ENCODE results near the gene EXOC6B. TPM values are rescaled to one million over a fixed set of nuclear protein-coding genes. Genes with fewer than 3 reads are reported as not detected.

EXOC6B gene
- total RNA-seq, 1 donor from 2014 or later: 32.4 TPM

DNA sequence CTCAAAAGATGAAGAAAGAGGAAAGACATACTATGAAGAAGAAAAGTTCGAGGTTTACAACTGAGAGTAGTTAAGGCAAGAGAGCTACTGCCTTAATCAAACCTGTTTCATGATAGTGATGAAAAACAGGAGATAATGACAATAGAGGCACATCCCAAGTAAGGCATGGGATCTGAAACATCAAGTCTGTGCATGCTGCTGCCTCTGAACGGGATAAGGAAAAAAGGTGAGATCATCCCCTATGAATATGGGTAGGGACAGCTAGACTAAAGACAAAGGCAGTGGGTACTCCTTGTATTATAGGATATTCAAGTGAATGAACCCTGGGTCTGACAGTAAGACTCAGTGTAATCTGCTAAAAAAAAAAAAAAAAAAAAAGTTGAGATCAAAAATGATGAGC is 3.0 kb downstream of the EXOC6B start:
- no peak for DNase-seq (ENCODE audit: low spot score in 2 of 2)
- H3K4me3 ChIP-seq: no peak overlapping the region
- H3K27ac ChIP-seq: no peak overlapping the region
- no peaks in the 10 kb centered on the region for H3K9me3 ChIP-seq
- TF ChIP-seq, protein P1, sequence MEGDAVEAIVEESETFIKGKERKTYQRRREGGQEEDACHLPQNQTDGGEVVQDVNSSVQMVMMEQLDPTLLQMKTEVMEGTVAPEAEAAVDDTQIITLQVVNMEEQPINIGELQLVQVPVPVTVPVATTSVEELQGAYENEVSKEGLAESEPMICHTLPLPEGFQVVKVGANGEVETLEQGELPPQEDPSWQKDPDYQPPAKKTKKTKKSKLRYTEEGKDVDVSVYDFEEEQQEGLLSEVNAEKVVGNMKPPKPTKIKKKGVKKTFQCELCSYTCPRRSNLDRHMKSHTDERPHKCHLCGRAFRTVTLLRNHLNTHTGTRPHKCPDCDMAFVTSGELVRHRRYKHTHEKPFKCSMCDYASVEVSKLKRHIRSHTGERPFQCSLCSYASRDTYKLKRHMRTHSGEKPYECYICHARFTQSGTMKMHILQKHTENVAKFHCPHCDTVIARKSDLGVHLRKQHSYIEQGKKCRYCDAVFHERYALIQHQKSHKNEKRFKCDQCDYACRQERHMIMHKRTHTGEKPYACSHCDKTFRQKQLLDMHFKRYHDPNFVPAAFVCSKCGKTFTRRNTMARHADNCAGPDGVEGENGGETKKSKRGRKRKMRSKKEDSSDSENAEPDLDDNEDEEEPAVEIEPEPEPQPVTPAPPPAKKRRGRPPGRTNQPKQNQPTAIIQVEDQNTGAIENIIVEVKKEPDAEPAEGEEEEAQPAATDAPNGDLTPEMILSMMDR (IDR thresholded peaks at IDR 0.05): no peak
- no peaks in the 10 kb centered on the region for H3K36me3 ChIP-seq
- peaks cover 0 to 4% of the 10 kb centered on the region in 2 donors for H3K4me1 ChIP-seq
- intact Hi-C loops (cut with DNase I): loop anchor here (10.0 kb wide), 2 partner anchors 48 to 392 kb away; partner anchors contain the start of gene SMYD5
- H3K27me3 ChIP-seq: no peaks in the 10 kb centered on the region

DNA sequence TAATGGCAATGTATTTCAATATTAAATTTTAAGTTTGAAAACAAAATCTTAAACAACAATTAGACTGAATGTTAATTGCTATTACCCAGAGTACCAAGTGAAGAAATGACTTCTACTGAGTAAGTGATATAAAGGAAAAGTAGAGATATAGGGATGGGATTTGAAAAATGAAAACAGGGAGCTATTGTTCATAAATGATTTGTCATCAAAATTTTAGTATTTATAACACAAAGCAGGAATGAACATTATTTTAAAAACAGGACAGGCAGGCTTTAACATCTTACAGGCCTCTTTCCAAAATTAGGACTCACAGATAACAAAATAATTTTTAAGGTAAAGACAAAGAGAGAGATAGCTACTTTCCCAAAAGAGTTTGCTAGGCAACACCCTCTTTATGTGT is 3.9 kb downstream of the EXOC6B start:
- Histone ChIP-seq H3K9me3 (no peaks in the 10 kb centered on the region), H3K36me3 (no peaks in the 10 kb centered on the region), H3K4me3 (no peak overlapping the region), H3K27me3 (no peaks in the 10 kb centered on the region), H3K4me1 (peaks cover 0 to 4% of the 10 kb centered on the region in 2 donors), H3K27ac (no peak overlapping the region)
- intact Hi-C loops (cut with DNase I): loop anchor here (10.0 kb wide), 2 partner anchors 47 to 393 kb away; partner anchors contain the start of gene SMYD5
- DNase-seq (ENCODE audit: low spot score in 2 of 2): no peak
- TF ChIP-seq, protein P1 (IDR thresholded peaks at IDR 0.05): no peak

DNA sequence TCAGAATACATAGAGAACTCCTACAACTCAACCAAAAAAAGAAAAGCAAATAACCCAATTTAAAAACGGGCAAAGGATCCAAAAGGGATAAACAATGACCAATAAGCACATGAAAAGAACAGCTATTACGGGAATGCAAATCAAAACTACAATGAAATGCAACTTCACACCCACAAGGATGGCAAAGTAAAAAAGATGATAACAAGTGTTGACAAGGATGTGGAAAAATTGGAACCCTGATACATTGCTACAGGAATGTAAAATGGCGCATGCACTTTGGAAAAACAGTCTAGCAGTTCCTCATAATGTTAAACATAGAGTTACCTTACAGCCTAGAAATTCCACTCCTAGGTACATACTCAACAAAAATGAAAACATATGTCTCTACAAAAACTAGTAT is 4.7 kb downstream of the EXOC6B start:
- H3K36me3 ChIP-seq: no peaks in the 10 kb centered on the region
- no peaks in the 10 kb centered on the region for H3K9me3 ChIP-seq
- peaks cover 0 to 4% of the 10 kb centered on the region in 2 donors for H3K4me1 ChIP-seq
- no peak for DNase-seq (ENCODE audit: low spot score in 2 of 2)
- TF ChIP-seq, protein P1 (IDR thresholded peaks at IDR 0.05): no peak
- H3K27me3 ChIP-seq: no peaks in the 10 kb centered on the region
- H3K27ac ChIP-seq: no peak overlapping the region
- intact Hi-C loops (cut with DNase I): loop anchor here (10.0 kb wide), 2 partner anchors 46 to 394 kb away; partner anchors contain the start of gene SMYD5
- H3K4me3 ChIP-seq: no peak overlapping the region

DNA sequence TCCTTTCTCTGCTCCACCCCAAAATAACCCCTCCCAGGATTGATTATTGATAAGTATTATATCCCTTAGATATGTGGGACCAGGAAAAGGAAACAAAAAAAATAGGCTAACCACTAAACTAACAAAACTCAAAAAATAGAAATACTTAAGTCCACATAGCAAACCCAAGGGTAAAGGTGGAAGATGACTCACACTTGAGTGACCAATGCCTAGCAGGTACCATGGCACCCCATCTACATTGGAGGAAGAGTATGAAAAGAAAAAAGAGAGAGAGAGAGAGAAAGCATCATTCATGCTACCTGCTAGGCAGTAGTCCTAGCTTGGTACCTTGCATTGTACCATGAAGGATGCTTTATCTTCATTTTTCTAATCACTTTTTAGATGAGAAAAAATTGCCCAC is 6.3 kb downstream of the EXOC6B start:
- DNase-seq (ENCODE audit: low spot score in 2 of 2): no peak
- intact Hi-C loops (cut with DNase I): no loop called here
- Histone ChIP-seq H3K9me3 (no peaks in the 10 kb centered on the region), H3K27ac (no peak overlapping the region), H3K4me1 (peaks cover 0 to 4% of the 10 kb centered on the region in 2 donors), H3K4me3 (no peak overlapping the region), H3K27me3 (no peaks in the 10 kb centered on the region), H3K36me3 (no peaks in the 10 kb centered on the region)
- TF ChIP-seq, protein P1 (IDR thresholded peaks at IDR 0.05): no peak

DNA sequence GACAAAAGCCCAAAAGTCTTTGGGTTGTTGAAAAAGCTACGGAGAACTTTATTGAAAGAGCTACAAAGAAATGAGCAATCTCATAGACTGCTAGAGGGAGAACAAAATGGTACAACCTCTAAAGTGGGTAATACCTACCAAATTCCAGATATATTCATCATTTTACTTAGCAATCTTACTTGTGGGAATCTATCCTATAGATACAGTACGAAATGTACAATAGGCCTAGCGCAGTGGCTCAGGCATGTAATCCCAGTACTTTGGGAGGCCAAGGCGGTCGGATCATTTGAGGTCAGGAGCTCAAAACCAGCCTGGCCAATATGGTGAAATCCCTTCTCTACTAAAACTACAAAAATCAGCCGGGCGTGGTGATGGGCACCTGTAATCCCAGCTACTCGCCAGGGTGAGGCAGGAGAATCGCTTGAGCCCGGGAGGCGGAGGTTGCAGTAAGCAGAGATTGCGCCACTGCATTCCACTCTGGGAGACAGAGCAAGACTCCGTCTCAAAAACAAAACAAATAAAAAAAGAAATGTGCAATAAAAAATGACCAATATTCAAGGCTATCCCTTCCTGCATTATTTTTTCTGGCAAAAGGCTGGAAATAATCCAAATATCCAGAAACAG is 10.1 kb downstream of the EXOC6B start:
- Histone ChIP-seq H3K36me3 (peaks cover 0 to under 1% of the 10 kb centered on the region in 2 donors), H3K4me3 (no peak overlapping the region), H3K9me3 (no peaks in the 10 kb centered on the region), H3K27ac (no peak overlapping the region), H3K4me1 (no peaks in the 10 kb centered on the region), H3K27me3 (no peaks in the 10 kb centered on the region)
- no peak for DNase-seq (ENCODE audit: low spot score in 2 of 2)
- intact Hi-C loops (cut with DNase I): no loop called here
- TF ChIP-seq, protein P1 (IDR thresholded peaks at IDR 0.05): no peak
